ENCODE data around the gene AK8. TPM values are rescaled to one million over a fixed set of nuclear protein-coding genes. Genes with fewer than 3 reads are reported as not detected.

Gene AK8
- total and polyA plus RNA-seq, 7 donors = 0.10 TPM; not detected in 6

- 88 to 100% (median 92%) methylated on average over 1 of the region's 1 CpG for WGBS, 3 donors
- intact Hi-C loops (cut with DNase I) = no loop called here
- DNase-seq = no peak
These were observed 194.2 kb downstream of the AK8 start for GRCh38 chr9:132683873-132684272.

GRCh38 chr9:132681561-132681960 lies 196.5 kb downstream of the AK8 start:
- TF ChIP-seq, protein P1, sequence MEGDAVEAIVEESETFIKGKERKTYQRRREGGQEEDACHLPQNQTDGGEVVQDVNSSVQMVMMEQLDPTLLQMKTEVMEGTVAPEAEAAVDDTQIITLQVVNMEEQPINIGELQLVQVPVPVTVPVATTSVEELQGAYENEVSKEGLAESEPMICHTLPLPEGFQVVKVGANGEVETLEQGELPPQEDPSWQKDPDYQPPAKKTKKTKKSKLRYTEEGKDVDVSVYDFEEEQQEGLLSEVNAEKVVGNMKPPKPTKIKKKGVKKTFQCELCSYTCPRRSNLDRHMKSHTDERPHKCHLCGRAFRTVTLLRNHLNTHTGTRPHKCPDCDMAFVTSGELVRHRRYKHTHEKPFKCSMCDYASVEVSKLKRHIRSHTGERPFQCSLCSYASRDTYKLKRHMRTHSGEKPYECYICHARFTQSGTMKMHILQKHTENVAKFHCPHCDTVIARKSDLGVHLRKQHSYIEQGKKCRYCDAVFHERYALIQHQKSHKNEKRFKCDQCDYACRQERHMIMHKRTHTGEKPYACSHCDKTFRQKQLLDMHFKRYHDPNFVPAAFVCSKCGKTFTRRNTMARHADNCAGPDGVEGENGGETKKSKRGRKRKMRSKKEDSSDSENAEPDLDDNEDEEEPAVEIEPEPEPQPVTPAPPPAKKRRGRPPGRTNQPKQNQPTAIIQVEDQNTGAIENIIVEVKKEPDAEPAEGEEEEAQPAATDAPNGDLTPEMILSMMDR (IDR thresholded peaks at IDR 0.05) = no peak
- no peaks in the 10 kb centered on the region for H3K27me3 ChIP-seq (ENCODE audit: insufficient read depth in 3 of 3, low read length in 2 of 3)
- intact Hi-C loops (cut with DNase I) = no loop called here
- no peak overlapping the region for H3K4me3 ChIP-seq
- no peaks in the 10 kb centered on the region for H3K4me1 ChIP-seq
- DNase-seq (no peak), ATAC-seq (no peak)
- no peak overlapping the region for H3K27ac ChIP-seq
- 77 to 89% (median 79%) methylated on average over 5 of the region's 5 CpGs for WGBS, 3 donors
- H3K36me3 ChIP-seq (ENCODE audit: insufficient read depth in 1 of 2, low read depth in 1 of 2) = peaks cover 5 to 70% of the 10 kb centered on the region in 2 donors
- H3K9me3 ChIP-seq = no peaks in the 10 kb centered on the region

More at GRCh38 chr9:132683873-132684272, 194.2 kb downstream of the AK8 start:
- TF ChIP-seq, protein P1 (IDR thresholded peaks at IDR 0.05) = no peak
- no peak for ATAC-seq
- no peaks in the 10 kb centered on the region for H3K4me1 ChIP-seq
- peaks cover 2 to 81% of the 10 kb centered on the region in 2 donors for H3K36me3 ChIP-seq (ENCODE audit: insufficient read depth in 1 of 2, low read depth in 1 of 2)
- no peak overlapping the region for H3K27ac ChIP-seq
- H3K27me3 ChIP-seq (ENCODE audit: insufficient read depth in 3 of 3, low read length in 2 of 3) = no peaks in the 10 kb centered on the region
- H3K4me3 ChIP-seq = no peak overlapping the region
- H3K9me3 ChIP-seq = no peaks in the 10 kb centered on the region

DNA sequence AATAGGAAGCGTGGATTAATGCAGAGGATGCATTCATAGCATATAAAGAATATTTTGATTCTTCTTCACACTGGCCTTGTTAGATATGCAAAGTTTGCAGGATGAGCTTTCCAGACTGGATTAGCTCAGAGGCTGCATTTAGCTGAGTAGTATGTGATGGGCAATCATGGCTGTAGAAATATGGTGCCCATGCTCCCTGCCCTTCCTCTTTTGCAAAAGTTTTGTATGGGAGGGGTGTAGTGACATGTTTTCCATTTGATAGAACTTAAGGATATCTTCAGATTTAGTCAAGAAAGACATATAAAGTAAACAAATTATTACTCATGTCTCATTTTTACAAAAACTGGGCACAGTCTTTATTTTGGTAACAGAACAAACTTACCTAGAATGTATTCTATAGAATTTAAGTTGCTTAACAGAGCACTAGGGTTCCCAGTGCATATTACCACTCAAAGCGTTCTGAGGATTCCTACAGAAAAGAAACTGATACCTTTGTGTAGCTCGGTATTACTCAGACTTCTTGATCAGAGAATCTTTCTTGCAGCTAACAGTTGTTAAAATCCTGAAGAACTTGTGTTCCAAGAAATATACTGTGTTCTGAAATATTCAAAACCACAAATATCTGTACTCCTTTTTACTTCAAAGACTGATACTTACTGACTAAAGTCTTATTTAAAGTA lies 198.0 kb downstream of the AK8 start:
- ATAC-seq (no peak), DNase-seq (no peak)
- Histone ChIP-seq H3K4me1 (peaks cover 5% of the 10 kb centered on the region), H3K9me3 (no peaks in the 10 kb centered on the region), H3K4me3 (no peak overlapping the region), H3K27ac (no peak overlapping the region), H3K27me3 (ENCODE audit: insufficient read depth in 3 of 3, low read length in 2 of 3) (no peaks in the 10 kb centered on the region), H3K36me3 (ENCODE audit: insufficient read depth in 1 of 2, low read depth in 1 of 2) (peaks cover 3 to 55% of the 10 kb centered on the region in 2 donors)
- TF ChIP-seq, protein P1 (IDR thresholded peaks at IDR 0.05) = no peak
- WGBS, 3 donors = 58 to 77% (median 58%) methylated on average over 3 of the region's 3 CpGs
- intact Hi-C loops (cut with DNase I) = no loop called here

DNA sequence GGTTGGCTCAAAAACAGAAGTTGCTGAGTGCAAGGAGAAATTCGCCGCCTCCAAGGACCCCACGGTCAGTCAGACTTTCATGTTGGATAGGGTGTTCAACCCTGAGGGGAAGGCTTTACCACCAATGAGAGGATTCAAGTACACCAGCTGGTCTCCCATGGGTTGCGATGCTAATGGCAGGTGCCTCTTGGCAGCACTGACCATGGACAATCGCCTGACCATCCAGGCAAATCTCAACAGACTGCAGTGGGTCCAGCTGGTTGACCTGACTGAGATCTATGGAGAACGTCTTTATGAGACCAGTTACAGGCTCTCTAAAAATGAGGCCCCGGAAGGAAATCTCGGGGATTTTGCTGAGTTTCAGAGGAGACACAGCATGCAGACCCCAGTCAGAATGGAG lies 200.1 kb downstream of the AK8 start:
- Histone ChIP-seq H3K4me1 (peaks cover 20% of the 10 kb centered on the region), H3K4me3 (no peak overlapping the region), H3K27me3 (ENCODE audit: insufficient read depth in 3 of 3, low read length in 2 of 3) (no peaks in the 10 kb centered on the region), H3K36me3 (ENCODE audit: insufficient read depth in 1 of 2, low read depth in 1 of 2) (peaks cover 3 to 34% of the 10 kb centered on the region in 2 donors), H3K9me3 (no peaks in the 10 kb centered on the region), H3K27ac (no peak overlapping the region)
- ATAC-seq (no peak), DNase-seq (no peak)
- 87 to 91% (median 89%) methylated on average over 8 of the region's 8 CpGs for WGBS, 3 donors
- intact Hi-C loops (cut with DNase I) = no loop called here
- TF ChIP-seq, protein P1 (IDR thresholded peaks at IDR 0.05) = no peak

Other genes starting within 250 kb of the AK8 start
- 10 to 100 TPM in 1 of 4 donors, 1 to 10 TPM in 3; 5.5 to 10.0 (median 8.4) TPM for gene DDX31, start 208.3 kb downstream of the AK8 start, total RNA-seq
- gene DDX31, start 208.3 kb downstream of the AK8 start, polyA plus RNA-seq = 10 to 100 TPM in 2 of 3 donors, 1 to 10 TPM in 1; 7.2 to 12.4 (median 10.1) TPM
- gene GTF3C4, start 207.8 kb downstream of the AK8 start, total RNA-seq = 10 to 100 TPM in 2 of 4 donors, 1 to 10 TPM in 2; 8.3 to 12.2 (median 10.6) TPM
- gene GTF3C4, start 207.8 kb downstream of the AK8 start, polyA plus RNA-seq = 10 to 100 TPM in 1 of 3 donors, 1 to 10 TPM in 2; 3.8 to 12.8 (median 4.3) TPM
- gene SPACA9, start 614 bp upstream of the AK8 start, total RNA-seq = 1 to 10 TPM; 1.1 to 3.6 (median 1.5) TPM
- under 1 TPM; 0.64 to 0.91 (median 0.76) TPM for gene SPACA9, start 614 bp upstream of the AK8 start, polyA plus RNA-seq
- 10 to 100 TPM; 20.8 to 38.4 (median 30.0) TPM for gene TSC1, start 66.3 kb upstream of the AK8 start, total RNA-seq
- 10 to 100 TPM; 13.1 to 33.7 (median 13.3) TPM for gene TSC1, start 66.3 kb upstream of the AK8 start, polyA plus RNA-seq
- gene GFI1B, start 100.4 kb upstream of the AK8 start, total RNA-seq = not detected
- under 1 TPM; 0.07 to 0.14 (median 0.12) TPM for gene GFI1B, start 100.4 kb upstream of the AK8 start, polyA plus RNA-seq
- gene GTF3C5, start 152.7 kb upstream of the AK8 start, total RNA-seq = 10 to 100 TPM; 34.6 to 45.8 (median 42.2) TPM
- gene GTF3C5, start 152.7 kb upstream of the AK8 start, polyA plus RNA-seq = 10 to 100 TPM; 42.7 to 70.8 (median 50.4) TPM
- gene CEL, start 183.7 kb upstream of the AK8 start, total RNA-seq = 1 to 10 TPM in 1 of 4 donors, under 1 TPM in 3; 0.34 to 2.0 (median 0.63) TPM
- gene CEL, start 183.7 kb upstream of the AK8 start, polyA plus RNA-seq = under 1 TPM; 0.10 to 0.61 (median 0.21) TPM
- 10 to 100 TPM; 13.3 to 64.6 (median 21.4) TPM for gene RALGDS, start 243.0 kb upstream of the AK8 start, total RNA-seq
- 10 to 100 TPM; 12.3 to 21.1 (median 17.2) TPM for gene RALGDS, start 243.0 kb upstream of the AK8 start, polyA plus RNA-seq